B cell (primary cell): ENCODE measurements around the gene SACM1L. TPM values are rescaled to one million over a fixed set of nuclear protein-coding genes. Genes with fewer than 3 reads are reported as not detected.

ENCODE experiments used
- ATAC-seq: fragments of 200-7000 bp; cut with Tn5 transposase; one replicate; pipeline ENCODE4 v1.10.0; 2021; ENCODE audit warnings: low read depth, mild to moderate bottlenecking, moderate number of reproducible peaks, moderate library complexity
- CTCF ChIA-PET: fragments of 350-600 bp; sonication (Branson Sonifier 250); formaldehyde crosslinking; loops from one replicate; lab custom pipeline; 2021; ENCODE audit warnings: antibody characterized with exemption, inconsistent platforms; lab: Charles Lee
- POLR2A ChIA-PET: fragments of 350-600 bp; sonication (Branson Sonifier 250); formaldehyde crosslinking; loops from one replicate; lab custom pipeline; 2021; ENCODE audit warnings: antibody characterized with exemption; lab: Charles Lee
- DNase-seq: peaks from one replicate; pipeline ENCODE4 v3.0.0; 2013
- H2AFZ ChIP-seq: 2 replicates; pipeline ENCODE4 v1.6.1; 2012; ENCODE audit warnings: mild to moderate bottlenecking, low read depth, low read length; ENCODE audit not compliant: insufficient read depth, poor library complexity, severe bottlenecking
- H3K27ac ChIP-seq, 2 donors: 1 replicate in 1 of 2; 2 replicates in 1 of 2; pipeline ENCODE4 v1.5.1; 2012 to 2013; ENCODE audit warnings: low read length in 2 of 2, mild to moderate bottlenecking in 2 of 2, moderate library complexity in 1 of 2
- H3K27me3 ChIP-seq, 4 experiments: fragments of 200-600 bp in 1 of 4; sonication (generic) in 1 of 4; replicated peaks in 1 of 4; 1 replicate in 2 of 4; 2 replicates in 2 of 4; pipeline versions ENCODE4 v1.6.1 to v1.7.0; 2013 to 2016; ENCODE audit warnings: low read length in 3 of 4, mild to moderate bottlenecking in 2 of 4, mixed read lengths in 1 of 4, moderate library complexity in 1 of 4; ENCODE audit not compliant: insufficient read depth in 4 of 4, control insufficient read depth in 3 of 4; ENCODE audit errors: control extremely low read depth in 1 of 4
- H3K36me3 ChIP-seq, 2 experiments: replicated peaks in 1 of 2; 1 replicate in 1 of 2; 2 replicates in 1 of 2; pipeline versions ENCODE4 v1.6.1 to v1.7.1; 2013; ENCODE audit warnings: low read length in 1 of 2; ENCODE audit not compliant: insufficient read depth in 2 of 2, control insufficient read depth in 1 of 2; ENCODE audit errors: control extremely low read depth in 1 of 2, extremely low read depth in 1 of 2
- H3K4me1 ChIP-seq, 2 donors: fragments of 200-600 bp in 1 of 2; sonication (generic) in 1 of 2; 1 replicate in 1 of 2; 2 replicates in 1 of 2; pipeline versions ENCODE4 v1.5.1 to v1.6.1; 2013 to 2017; ENCODE audit warnings: low read length in 2 of 2; ENCODE audit not compliant: control insufficient read depth in 2 of 2, insufficient read depth in 2 of 2
- H3K4me2 ChIP-seq: replicated peaks from 2 replicates; pipeline ENCODE3; 2012; ENCODE audit warnings: mild to moderate bottlenecking, low read depth, low read length; ENCODE audit not compliant: poor library complexity, severe bottlenecking
- H3K4me3 ChIP-seq, 5 experiments: fragments of 200-600 bp in 1 of 5; sonication (generic) in 1 of 5; 1 replicate in 3 of 5; 2 replicates in 2 of 5; pipeline versions ENCODE4 v1.5.1 to v1.7.0; 2011 to 2016; ENCODE audit warnings: low read length in 4 of 5, mild to moderate bottlenecking in 4 of 5, low read depth in 2 of 5, control low read depth in 1 of 5, moderate library complexity in 1 of 5; ENCODE audit not compliant: insufficient read depth in 1 of 5; ENCODE audit errors: control extremely low read depth in 1 of 5, extremely low read depth in 1 of 5
- H3K79me2 ChIP-seq: fragments of 200-600 bp; sonication (generic); one replicate; pipeline ENCODE4 v1.6.0; 2016; ENCODE audit warnings: low read length; ENCODE audit not compliant: control insufficient read depth, insufficient read depth
- H3K9ac ChIP-seq: fragments of 200-600 bp; sonication (generic); 2 replicates; pipeline ENCODE4 v1.6.1; 2017; ENCODE audit warnings: mild to moderate bottlenecking, low read length, moderate library complexity
- H3K9me3 ChIP-seq, 3 donors: one replicate each; pipeline versions ENCODE4 v1.6.1 to v1.7.1; 2013; ENCODE audit warnings: low read length in 2 of 3; ENCODE audit not compliant: control insufficient read depth in 2 of 3, insufficient read depth in 1 of 3; ENCODE audit errors: control extremely low read depth in 1 of 3
- H4K20me1 ChIP-seq: 2 replicates; pipeline ENCODE4 v1.6.0; 2012; ENCODE audit warnings: mild to moderate bottlenecking, low read length; ENCODE audit not compliant: insufficient read depth, control insufficient read depth, poor library complexity, severe bottlenecking
- H3K27ac Mint-ChIP-seq: one replicate; pipeline ENCODE4 v1.8.0; 2021; ENCODE audit warnings: mixed read lengths
- H3K27me3 Mint-ChIP-seq: one replicate; pipeline ENCODE4 v1.8.0; 2021; ENCODE audit warnings: mixed read lengths
- H3K4me1 Mint-ChIP-seq: one replicate; pipeline ENCODE4 v1.8.0; 2021; ENCODE audit warnings: mixed read lengths
- H3K4me3 Mint-ChIP-seq: one replicate; pipeline ENCODE4 v1.8.0; 2021; ENCODE audit warnings: mixed read lengths
- H3K9me3 Mint-ChIP-seq: one replicate; pipeline ENCODE4 v1.8.0; 2022; ENCODE audit warnings: mixed read lengths; ENCODE audit not compliant: insufficient read depth
- EZH2 ChIP-seq: IDR thresholded peaks from 2 replicates; pipeline ENCODE4 v1.6.1; 2012; ENCODE audit warnings: borderline replicate concordance, low read depth, mild to moderate bottlenecking, moderate library complexity, low read length; ENCODE audit not compliant: insufficient read depth, poor library complexity, severe bottlenecking
- WGBS: methylation state at CpG from one replicate; pipeline ENCODE4 v1.1.5; 2013; ENCODE audit warnings: missing lambda C conversion rate; ENCODE audit not compliant: insufficient coverage; 5-methylcytosine and 5-hydroxymethylcytosine counted together
- intact Hi-C: fragments of 100-400 bp; cut with micrococcal nuclease; formaldehyde crosslinking; loops from one replicate; pipeline ENCODE4 v1.10.0; 2022
- polyA plus RNA-seq: library from polyadenylated mRNA; depleted of rRNA; stranded (reverse); fragments of >200 nt; gene quantifications from 2 replicates; pipeline ENCODE4 v1.2.3, GENCODE V29; 2012
- total RNA-seq, 2 donors: library from RNA; stranded (reverse); fragments of 120-200 nt in 1 of 2; gene quantifications; 1 replicate in 1 of 2; 2 replicates in 1 of 2; pipeline versions ENCODE4 v1.2.3 to v1.2.4, GENCODE V29; 2013 to 2022
- TF ChIP-seq, protein P1 (sequence below): fragments of 200-600 bp; IDR thresholded peaks from one replicate; pipeline ENCODE4 v1.8.0; 2022; ENCODE audit warnings: antibody characterized with exemption, mild to moderate bottlenecking

Gene SACM1L
- total and polyA plus RNA-seq, 2 donors (not counting 1 experiment from before 2014, with no cell fraction given): 20.7 to 85.7 TPM

DNA sequence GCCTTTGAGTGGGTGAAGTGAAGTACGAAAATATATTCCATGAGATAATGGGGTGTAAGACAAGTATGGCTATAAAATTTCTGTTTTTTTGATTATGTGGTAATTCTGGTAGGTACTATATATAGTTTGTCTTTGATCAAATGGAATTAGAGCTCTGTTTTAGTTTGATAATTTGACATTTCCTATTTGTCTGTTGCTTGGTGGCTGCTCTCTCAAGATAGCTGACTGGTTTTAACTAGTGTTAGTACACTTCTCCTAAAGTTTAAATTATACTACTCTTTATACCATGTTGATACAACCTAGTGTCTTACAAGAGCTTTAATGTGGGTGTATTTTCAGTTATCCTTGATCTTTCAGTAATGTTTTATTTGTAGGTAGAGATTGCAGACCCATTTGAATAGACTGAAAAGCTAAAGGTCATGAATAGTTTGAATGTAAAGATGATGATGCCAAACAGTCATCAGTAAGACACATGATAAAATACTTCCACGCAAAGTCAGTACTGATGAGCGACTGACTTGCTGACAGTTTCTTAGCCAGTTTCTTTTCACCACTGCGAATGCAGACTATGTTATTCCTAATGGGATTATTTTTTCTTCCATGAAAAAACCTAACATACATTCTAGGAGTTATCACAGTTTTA lies 15.2 kb downstream of the SACM1L start:
- Mint-ChIP-seq H3K27me3 (no peaks in the 10 kb centered on the region), H3K4me1 (peaks cover 22% of the 10 kb centered on the region), H3K9me3 (no peaks in the 10 kb centered on the region), H3K27ac (no peak overlapping the region), H3K4me3 (no peak overlapping the region)
- H3K27ac ChIP-seq: no peak overlapping the region
- ATAC-seq (no peak), DNase-seq (no peak)
- peaks cover 19 to 38% of the 10 kb centered on the region in 2 experiments for H3K36me3 ChIP-seq
- ChIA-PET CTCF (interaction anchor here (0.9 to 1.3 kb wide), 5 partner anchors 10 to 138 kb away, joined by 3 to 5 read pairs (median 3); no protein-coding TSS in a partner anchor), POLR2A (interaction anchor here (1.4 kb wide), 1 partner anchor 15 kb away, joined by 3 read pairs; the partner anchor contains the start of gene SACM1L)
- H3K4me1 ChIP-seq: no peaks in the 10 kb centered on the region
- H3K4me2 ChIP-seq: no peak overlapping the region
- no peak overlapping the region for H3K4me3 ChIP-seq
- TF ChIP-seq, protein P1, sequence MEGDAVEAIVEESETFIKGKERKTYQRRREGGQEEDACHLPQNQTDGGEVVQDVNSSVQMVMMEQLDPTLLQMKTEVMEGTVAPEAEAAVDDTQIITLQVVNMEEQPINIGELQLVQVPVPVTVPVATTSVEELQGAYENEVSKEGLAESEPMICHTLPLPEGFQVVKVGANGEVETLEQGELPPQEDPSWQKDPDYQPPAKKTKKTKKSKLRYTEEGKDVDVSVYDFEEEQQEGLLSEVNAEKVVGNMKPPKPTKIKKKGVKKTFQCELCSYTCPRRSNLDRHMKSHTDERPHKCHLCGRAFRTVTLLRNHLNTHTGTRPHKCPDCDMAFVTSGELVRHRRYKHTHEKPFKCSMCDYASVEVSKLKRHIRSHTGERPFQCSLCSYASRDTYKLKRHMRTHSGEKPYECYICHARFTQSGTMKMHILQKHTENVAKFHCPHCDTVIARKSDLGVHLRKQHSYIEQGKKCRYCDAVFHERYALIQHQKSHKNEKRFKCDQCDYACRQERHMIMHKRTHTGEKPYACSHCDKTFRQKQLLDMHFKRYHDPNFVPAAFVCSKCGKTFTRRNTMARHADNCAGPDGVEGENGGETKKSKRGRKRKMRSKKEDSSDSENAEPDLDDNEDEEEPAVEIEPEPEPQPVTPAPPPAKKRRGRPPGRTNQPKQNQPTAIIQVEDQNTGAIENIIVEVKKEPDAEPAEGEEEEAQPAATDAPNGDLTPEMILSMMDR: no peak
- no peak for TF ChIP-seq EZH2
- no peak overlapping the region for H3K9ac ChIP-seq
- peaks cover 47% of the 10 kb centered on the region for H3K79me2 ChIP-seq
- H2AFZ ChIP-seq: no peak overlapping the region
- intact Hi-C loops: no loop called here
- 95% methylated on average over 4 of the region's 4 CpGs for WGBS
- H3K27me3 ChIP-seq: no peaks in the 10 kb centered on the region
- H4K20me1 ChIP-seq: peaks cover 31% of the 10 kb centered on the region
- H3K9me3 ChIP-seq: no peaks in the 10 kb centered on the region
